Panc1 (cell line): Measurements from ENCODE around the gene FAM222B. TPM values are rescaled to one million over a fixed set of nuclear protein-coding genes. Genes with fewer than 3 reads are reported as not detected.

Source experiments
- ATAC-seq: fragments of 200-7000 bp; cut with Tn5 transposase; 2 replicates; pipeline ENCODE4 v1.9.1; 2020; ENCODE audit warnings: mild to moderate bottlenecking, moderate library complexity
- BruUV-seq: library from RNA; stranded (reverse); fragments of 400-500 nt; replicated peaks from 2 replicates; lab custom pipeline; 2021; lab: Mats Ljungman, UMichigan
- CTCF ChIA-PET: fragments of 300-600 bp; sonication (Branson Sonifier 250); formaldehyde crosslinking; loops from one replicate; lab custom pipeline; 2022; ENCODE audit warnings: antibody characterized with exemption; lab: Charles Lee
- POLR2A ChIA-PET: fragments of 300-600 bp; sonication (Branson Sonifier 250); formaldehyde crosslinking; loops from one replicate; lab custom pipeline; 2022; ENCODE audit warnings: antibody characterized with exemption; lab: Charles Lee
- DNase-seq: peaks from one replicate; pipeline ENCODE4 v3.0.0-alpha.2; 2010; ENCODE audit warnings: low read depth, low spot score
- H3K27ac ChIP-seq: 2 replicates; pipeline ENCODE4 v1.5.1; 2011; ENCODE audit warnings: mild to moderate bottlenecking, low read length, inconsistent platforms
- H3K27me3 ChIP-seq: fragments of 200-500 bp; sonication (Bioruptor generic); 2 replicates; pipeline ENCODE4 v1.6.0; 2014; ENCODE audit warnings: low read length, inconsistent platforms; ENCODE audit not compliant: control insufficient read depth, insufficient read depth
- H3K36me3 ChIP-seq: fragments of 200-500 bp; sonication (Bioruptor generic); 2 replicates; pipeline ENCODE4 v1.5.1; 2014; ENCODE audit warnings: inconsistent platforms, mild to moderate bottlenecking, low read length, moderate library complexity; ENCODE audit not compliant: control insufficient read depth, insufficient read depth
- H3K4me1 ChIP-seq: 2 replicates; pipeline ENCODE4 v1.5.1; 2011; ENCODE audit warnings: inconsistent platforms, mild to moderate bottlenecking, low read length, moderate library complexity; ENCODE audit not compliant: control insufficient read depth, insufficient read depth
- H3K4me3 ChIP-seq, 2 experiments: 2 replicates each; pipeline ENCODE4 v1.5.1; 2011 to 2012; ENCODE audit warnings: low read depth in 2 of 2, low read length in 2 of 2, mild to moderate bottlenecking in 2 of 2, inconsistent platforms in 1 of 2, moderate library complexity in 1 of 2
- H3K9me3 ChIP-seq: fragments of 200-500 bp; sonication (Bioruptor generic); 2 replicates; pipeline ENCODE4 v1.5.1; 2014; ENCODE audit warnings: low read depth, mild to moderate bottlenecking, inconsistent platforms, low read length, moderate library complexity; ENCODE audit not compliant: control insufficient read depth, insufficient read depth
- POLR2AphosphoS5 ChIP-seq: IDR thresholded peaks from 2 replicates; pipeline ENCODE4 v1.6.1; 2012; ENCODE audit warnings: mild to moderate bottlenecking, low read depth, low read length, moderate library complexity
- SIN3A ChIP-seq: IDR thresholded peaks from 2 replicates; pipeline ENCODE4 v1.6.1; 2012; ENCODE audit warnings: low read depth, mild to moderate bottlenecking, low read length, moderate library complexity, borderline replicate concordance; ENCODE audit not compliant: insufficient read depth
- TCF7L2 ChIP-seq: IDR thresholded peaks from 2 replicates; pipeline ENCODE4 v1.6.1; 2011; ENCODE audit warnings: mild to moderate bottlenecking, low read depth, low read length, inconsistent platforms
- in situ Hi-C: cut with HindIII; loops from 2 replicates; pipeline ENCODE4 v1.10.0; 2016; ENCODE audit warnings: low sequenced_read_pairs, low pct_unique_long_range_greater_than_20kb
- intact Hi-C: fragments of 100-400 bp; cut with micrococcal nuclease; formaldehyde crosslinking; loops from one replicate; pipeline ENCODE4 v1.10.0; 2022; ENCODE audit not compliant: unreplicated experiment
- total RNA-seq: library from RNA; stranded (reverse); gene quantifications from one replicate; pipeline ENCODE4 v1.2.1, GENCODE V29; 2021; ENCODE audit not compliant: unreplicated experiment
- TF ChIP-seq, protein P1 (sequence below): fragments of 450-650 bp; IDR thresholded peaks from 2 replicates; pipeline ENCODE4 v1.5.1; 2017; ENCODE audit warnings: mild to moderate bottlenecking
- TF ChIP-seq, protein P2 (sequence below), 2 experiments: IDR thresholded peaks; 2 replicates each; pipeline ENCODE4 v1.6.1; 2011 to 2012; ENCODE audit warnings: low read depth in 2 of 2, control low read depth in 1 of 2, low read length in 1 of 2, mild to moderate bottlenecking in 1 of 2, moderate library complexity in 1 of 2; ENCODE audit not compliant: insufficient read depth in 1 of 2

FAM222B gene
- total RNA-seq, 1 experiment from 2014 or later = 38.5 TPM

DNA sequence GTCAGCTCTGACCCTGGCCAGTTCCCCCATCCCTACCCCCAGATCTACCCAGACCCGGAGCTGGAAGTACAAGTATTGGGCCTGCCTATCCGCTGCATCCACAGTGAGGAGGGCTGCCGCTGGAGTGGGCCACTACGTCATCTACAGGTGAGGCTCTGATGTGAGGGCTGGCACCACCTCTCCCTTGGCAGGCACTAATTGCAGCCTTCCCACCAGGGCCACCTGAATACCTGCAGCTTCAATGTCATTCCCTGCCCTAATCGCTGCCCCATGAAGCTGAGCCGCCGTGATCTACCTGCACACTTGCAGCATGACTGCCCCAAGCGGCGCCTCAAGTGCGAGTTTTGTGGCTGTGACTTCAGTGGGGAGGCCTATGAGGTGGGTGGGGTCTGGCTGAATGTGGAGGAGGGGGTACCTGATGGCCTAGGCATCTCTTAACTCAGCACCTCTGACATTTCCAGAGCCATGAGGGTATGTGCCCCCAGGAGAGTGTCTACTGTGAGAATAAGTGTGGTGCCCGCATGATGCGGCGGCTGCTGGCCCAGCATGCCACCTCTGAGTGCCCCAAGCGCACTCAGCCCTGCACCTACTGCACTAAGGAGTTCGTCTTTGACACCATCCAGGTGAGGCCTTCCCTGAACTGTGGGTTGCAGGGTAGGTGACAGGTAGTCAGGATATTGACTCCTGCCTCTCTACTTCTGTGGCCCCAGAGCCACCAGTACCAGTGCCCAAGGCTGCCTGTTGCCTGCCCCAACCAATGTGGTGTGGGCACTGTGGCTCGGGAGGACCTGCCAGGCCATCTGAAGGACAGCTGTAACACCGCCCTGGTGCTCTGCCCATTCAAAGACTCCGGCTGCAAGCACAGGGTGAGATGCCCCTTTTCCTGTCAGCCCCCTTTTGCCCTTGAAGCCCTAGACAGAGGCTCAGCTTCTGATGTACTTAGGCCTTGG is 94.5 kb downstream of the FAM222B start:
- in situ Hi-C loops = no loop called here
- ATAC-seq (no peak), DNase-seq (no peak)
- CTCF ChIA-PET = interaction anchor here (0.9 to 8.4 kb wide), 2 partner anchors 15 to 20 kb away, joined by 4 to 123 read pairs; partner anchors contain the start of genes NEK8 and TLCD1
- POLR2A ChIA-PET = interaction anchor here (0.6 to 4.5 kb wide), 4 partner anchors 16 to 412 kb away, joined by 4 to 25 read pairs (median 5); partner anchors contain the start of genes TLCD1 and TNFAIP1
- H3K36me3 ChIP-seq = no peaks in the 10 kb centered on the region; the same call in none of the 2 replicates
- H3K27ac ChIP-seq = peak overlapping the region; percentile 99
- peaks cover 54% of the 10 kb centered on the region for H3K4me1 ChIP-seq
- no peaks in the 10 kb centered on the region for H3K9me3 ChIP-seq
- H3K4me3 ChIP-seq = no peak overlapping the region
- intact Hi-C loops = no loop called here
- BruUV-seq = no TSS peak
- TF ChIP-seq POLR2AphosphoS5 (no peak), TCF7L2 (no peak), SIN3A (no peak)
- TF ChIP-seq, protein P1, sequence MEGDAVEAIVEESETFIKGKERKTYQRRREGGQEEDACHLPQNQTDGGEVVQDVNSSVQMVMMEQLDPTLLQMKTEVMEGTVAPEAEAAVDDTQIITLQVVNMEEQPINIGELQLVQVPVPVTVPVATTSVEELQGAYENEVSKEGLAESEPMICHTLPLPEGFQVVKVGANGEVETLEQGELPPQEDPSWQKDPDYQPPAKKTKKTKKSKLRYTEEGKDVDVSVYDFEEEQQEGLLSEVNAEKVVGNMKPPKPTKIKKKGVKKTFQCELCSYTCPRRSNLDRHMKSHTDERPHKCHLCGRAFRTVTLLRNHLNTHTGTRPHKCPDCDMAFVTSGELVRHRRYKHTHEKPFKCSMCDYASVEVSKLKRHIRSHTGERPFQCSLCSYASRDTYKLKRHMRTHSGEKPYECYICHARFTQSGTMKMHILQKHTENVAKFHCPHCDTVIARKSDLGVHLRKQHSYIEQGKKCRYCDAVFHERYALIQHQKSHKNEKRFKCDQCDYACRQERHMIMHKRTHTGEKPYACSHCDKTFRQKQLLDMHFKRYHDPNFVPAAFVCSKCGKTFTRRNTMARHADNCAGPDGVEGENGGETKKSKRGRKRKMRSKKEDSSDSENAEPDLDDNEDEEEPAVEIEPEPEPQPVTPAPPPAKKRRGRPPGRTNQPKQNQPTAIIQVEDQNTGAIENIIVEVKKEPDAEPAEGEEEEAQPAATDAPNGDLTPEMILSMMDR = no peak
- TF ChIP-seq, protein P2, sequence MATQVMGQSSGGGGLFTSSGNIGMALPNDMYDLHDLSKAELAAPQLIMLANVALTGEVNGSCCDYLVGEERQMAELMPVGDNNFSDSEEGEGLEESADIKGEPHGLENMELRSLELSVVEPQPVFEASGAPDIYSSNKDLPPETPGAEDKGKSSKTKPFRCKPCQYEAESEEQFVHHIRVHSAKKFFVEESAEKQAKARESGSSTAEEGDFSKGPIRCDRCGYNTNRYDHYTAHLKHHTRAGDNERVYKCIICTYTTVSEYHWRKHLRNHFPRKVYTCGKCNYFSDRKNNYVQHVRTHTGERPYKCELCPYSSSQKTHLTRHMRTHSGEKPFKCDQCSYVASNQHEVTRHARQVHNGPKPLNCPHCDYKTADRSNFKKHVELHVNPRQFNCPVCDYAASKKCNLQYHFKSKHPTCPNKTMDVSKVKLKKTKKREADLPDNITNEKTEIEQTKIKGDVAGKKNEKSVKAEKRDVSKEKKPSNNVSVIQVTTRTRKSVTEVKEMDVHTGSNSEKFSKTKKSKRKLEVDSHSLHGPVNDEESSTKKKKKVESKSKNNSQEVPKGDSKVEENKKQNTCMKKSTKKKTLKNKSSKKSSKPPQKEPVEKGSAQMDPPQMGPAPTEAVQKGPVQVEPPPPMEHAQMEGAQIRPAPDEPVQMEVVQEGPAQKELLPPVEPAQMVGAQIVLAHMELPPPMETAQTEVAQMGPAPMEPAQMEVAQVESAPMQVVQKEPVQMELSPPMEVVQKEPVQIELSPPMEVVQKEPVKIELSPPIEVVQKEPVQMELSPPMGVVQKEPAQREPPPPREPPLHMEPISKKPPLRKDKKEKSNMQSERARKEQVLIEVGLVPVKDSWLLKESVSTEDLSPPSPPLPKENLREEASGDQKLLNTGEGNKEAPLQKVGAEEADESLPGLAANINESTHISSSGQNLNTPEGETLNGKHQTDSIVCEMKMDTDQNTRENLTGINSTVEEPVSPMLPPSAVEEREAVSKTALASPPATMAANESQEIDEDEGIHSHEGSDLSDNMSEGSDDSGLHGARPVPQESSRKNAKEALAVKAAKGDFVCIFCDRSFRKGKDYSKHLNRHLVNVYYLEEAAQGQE (IDR thresholded peaks at IDR 0.05; ENCODE audit: insufficient read depth in 1 of 2, low read depth in 2 of 2, low read length in 1 of 2) = no peak
- H3K27me3 ChIP-seq = no peaks in the 10 kb centered on the region

DNA sequence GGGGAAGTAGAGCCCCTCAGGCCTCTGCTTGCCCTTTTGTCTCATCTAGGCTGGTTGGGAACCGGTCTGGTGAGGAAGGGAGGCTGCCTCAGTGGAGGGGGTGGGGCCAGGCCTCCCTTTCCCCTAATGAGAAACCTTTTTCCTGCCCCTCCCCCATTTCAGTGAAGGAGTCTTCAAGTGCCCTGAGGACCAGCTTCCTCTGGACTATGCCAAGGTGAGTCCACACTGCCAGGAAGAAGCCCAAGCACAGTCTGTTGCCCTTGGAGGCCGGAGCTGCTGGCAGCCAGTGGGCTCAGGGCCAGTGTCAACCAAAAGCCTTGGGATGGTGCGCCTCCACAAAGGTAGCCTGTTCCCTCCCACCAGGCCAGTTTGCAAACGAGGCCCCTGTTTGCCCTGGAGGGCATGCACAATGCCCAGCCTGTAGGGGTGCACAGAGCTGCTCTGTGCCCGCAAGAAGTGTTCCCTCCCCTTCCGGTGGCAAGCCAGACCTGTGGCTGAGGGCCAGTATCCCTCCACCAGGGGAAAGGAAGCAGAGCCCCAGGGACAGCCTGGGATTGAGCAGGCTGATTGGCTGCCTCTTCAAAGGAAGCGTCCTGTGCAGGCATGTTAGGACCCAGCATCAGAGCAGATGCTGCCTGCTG is 95.4 kb downstream of the FAM222B start:
- in situ Hi-C loops = no loop called here

More for the DNA sequence above, 95.4 kb downstream of the FAM222B start:
- Histone ChIP-seq H3K4me1 (peaks cover 60% of the 10 kb centered on the region), H3K27ac (peak overlapping the region; percentile 99), H3K9me3 (no peaks in the 10 kb centered on the region), H3K4me3 (peak overlapping the region; percentile 89 to 99; a peak in 3 of 4 replicates), H3K27me3 (no peaks in the 10 kb centered on the region), H3K36me3 (no peaks in the 10 kb centered on the region; the same call in none of the 2 replicates)
- no peak for TF ChIP-seq POLR2AphosphoS5
- no peak for TF ChIP-seq SIN3A
- BruUV-seq = no TSS peak
- DNase-seq = no peak
- POLR2A ChIA-PET = interaction anchor here (0.6 to 1.1 kb wide), 3 partner anchors 18 to 104 kb away, joined by 3 to 6 read pairs (median 3); partner anchors contain the start of gene NEK8
- ATAC-seq = no peak
- CTCF ChIA-PET = interaction anchor here (0.6 to 8.4 kb wide), 2 partner anchors 19 to 96 kb away, joined by 3 to 123 read pairs; partner anchors contain the start of genes NEK8 and TLCD1
- intact Hi-C loops = no loop called here
